ENCODE data around the gene THAP7. TPM values are rescaled to one million over a fixed set of nuclear protein-coding genes. Genes with fewer than 3 reads are reported as not detected.

The THAP7 gene
- total and polyA plus RNA-seq, 2 of the 13 experiments (the other 11 are each of a cell fraction or from before 2014, with no cell fraction given): 13.0 to 25.5 TPM

DNA sequence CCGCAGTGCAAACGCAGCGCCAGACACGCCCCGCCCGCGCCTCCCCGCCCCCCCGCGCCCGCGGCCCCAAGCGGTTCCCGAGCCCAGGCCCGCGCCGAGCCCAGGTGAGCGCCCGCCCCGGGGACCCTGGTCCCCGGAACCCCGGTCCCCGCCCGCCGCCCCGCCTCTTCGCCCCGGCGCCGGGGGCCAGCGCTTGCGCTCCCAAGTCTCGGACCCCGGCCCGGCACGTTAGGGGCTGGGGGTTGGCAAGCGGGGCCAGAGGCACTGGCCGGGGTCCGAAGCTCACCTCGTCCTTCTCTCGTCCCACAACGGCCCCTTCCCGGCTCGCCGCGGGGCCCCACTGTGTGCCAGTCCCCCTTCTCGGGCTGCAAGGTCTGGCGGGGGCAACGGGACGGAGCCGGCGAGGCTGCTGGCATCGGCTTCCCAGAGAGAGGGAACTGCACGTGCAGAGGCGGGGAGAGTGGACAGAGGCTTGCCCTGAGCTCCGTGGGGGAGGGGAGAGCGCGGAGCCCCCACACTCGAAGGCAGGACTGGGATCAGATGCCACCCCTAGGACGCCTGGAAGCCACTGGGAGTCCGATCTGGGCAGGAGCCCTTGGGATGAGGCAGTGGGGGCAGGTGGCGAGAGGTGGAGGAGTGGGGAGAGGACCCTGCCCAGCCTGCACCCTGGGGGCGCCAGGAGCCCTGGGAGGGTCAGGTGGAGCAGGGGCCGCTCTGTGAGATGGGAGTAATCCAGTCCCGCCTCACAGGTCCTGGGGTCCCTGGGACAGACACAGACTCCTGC is 36.6 kb downstream of the THAP7 start (continued):
- peak; percentile 61; the same call in 1 of the 2 replicates for TF ChIP-seq ZNF574 (CRISPR knock-in tag; IDR thresholded peaks at IDR 0.05)
- no peak for TF ChIP-seq CREM (IDR thresholded peaks at IDR 0.05)
- TF ChIP-seq CREM (CRISPR knock-in tag; IDR thresholded peaks at IDR 0.05): no peak
- TF ChIP-seq, protein P1, sequence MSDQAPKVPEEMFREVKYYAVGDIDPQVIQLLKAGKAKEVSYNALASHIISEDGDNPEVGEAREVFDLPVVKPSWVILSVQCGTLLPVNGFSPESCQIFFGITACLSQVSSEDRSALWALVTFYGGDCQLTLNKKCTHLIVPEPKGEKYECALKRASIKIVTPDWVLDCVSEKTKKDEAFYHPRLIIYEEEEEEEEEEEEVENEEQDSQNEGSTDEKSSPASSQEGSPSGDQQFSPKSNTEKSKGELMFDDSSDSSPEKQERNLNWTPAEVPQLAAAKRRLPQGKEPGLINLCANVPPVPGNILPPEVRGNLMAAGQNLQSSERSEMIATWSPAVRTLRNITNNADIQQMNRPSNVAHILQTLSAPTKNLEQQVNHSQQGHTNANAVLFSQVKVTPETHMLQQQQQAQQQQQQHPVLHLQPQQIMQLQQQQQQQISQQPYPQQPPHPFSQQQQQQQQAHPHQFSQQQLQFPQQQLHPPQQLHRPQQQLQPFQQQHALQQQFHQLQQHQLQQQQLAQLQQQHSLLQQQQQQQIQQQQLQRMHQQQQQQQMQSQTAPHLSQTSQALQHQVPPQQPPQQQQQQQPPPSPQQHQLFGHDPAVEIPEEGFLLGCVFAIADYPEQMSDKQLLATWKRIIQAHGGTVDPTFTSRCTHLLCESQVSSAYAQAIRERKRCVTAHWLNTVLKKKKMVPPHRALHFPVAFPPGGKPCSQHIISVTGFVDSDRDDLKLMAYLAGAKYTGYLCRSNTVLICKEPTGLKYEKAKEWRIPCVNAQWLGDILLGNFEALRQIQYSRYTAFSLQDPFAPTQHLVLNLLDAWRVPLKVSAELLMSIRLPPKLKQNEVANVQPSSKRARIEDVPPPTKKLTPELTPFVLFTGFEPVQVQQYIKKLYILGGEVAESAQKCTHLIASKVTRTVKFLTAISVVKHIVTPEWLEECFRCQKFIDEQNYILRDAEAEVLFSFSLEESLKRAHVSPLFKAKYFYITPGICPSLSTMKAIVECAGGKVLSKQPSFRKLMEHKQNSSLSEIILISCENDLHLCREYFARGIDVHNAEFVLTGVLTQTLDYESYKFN (CRISPR knock-in tag; conservative IDR thresholded peaks at IDR 0.05): 0 out of 2 replicates have a peak, but pooled peaks have one; percentile 25
- no peak for TF ChIP-seq ZNF329 (CRISPR knock-in tag; IDR thresholded peaks at IDR 0.05; ENCODE audit: low read depth)
- no peak for TF ChIP-seq ZNF30 (CRISPR knock-in tag; IDR thresholded peaks at IDR 0.05)
- no peak for TF ChIP-seq POLR2A (IDR thresholded peaks at IDR 0.05; ENCODE audit: insufficient read depth in 1 of 2, low read depth in 2 of 2, low read length in 2 of 2)
- peak; percentile 42 for TF ChIP-seq ZFY (CRISPR knock-in tag; IDR thresholded peaks at IDR 0.05)
- TF ChIP-seq ZNF230 (CRISPR knock-in tag; IDR thresholded peaks at IDR 0.05): 0 out of 2 replicates have a peak, but pooled peaks have one; percentile 65
- TF ChIP-seq ZEB1 (IDR thresholded peaks at IDR 0.05; ENCODE audit: insufficient replicate concordance, low read depth): peak; percentile 50
- TF ChIP-seq MED1 (CRISPR knock-in tag; IDR thresholded peaks at IDR 0.05): peak; percentile 38; the same call in 1 of the 2 replicates
